A172 (cell line): ENCODE results near the gene SAGE1. TPM values are rescaled to one million over a fixed set of nuclear protein-coding genes. Genes with fewer than 3 reads are reported as not detected.
"Not testable (repeated sequence)": the region's sequence is repeated elsewhere in the genome, so short reads cannot be mapped to it uniquely, and the experiment has no call there.

Experiments used
- DNase-seq: peaks from one replicate; pipeline ENCODE4 v3.0.0-alpha.2; 2015; ENCODE audit warnings: low spot score
- total RNA-seq: library from RNA; depleted of rRNA; stranded (reverse); fragments of >200 nt; shearing (Covaris generic); gene quantifications from 2 replicates; pipeline ENCODE4 v1.2.3, GENCODE V29; 2014; rRNA removed

The SAGE1 gene, protein sequence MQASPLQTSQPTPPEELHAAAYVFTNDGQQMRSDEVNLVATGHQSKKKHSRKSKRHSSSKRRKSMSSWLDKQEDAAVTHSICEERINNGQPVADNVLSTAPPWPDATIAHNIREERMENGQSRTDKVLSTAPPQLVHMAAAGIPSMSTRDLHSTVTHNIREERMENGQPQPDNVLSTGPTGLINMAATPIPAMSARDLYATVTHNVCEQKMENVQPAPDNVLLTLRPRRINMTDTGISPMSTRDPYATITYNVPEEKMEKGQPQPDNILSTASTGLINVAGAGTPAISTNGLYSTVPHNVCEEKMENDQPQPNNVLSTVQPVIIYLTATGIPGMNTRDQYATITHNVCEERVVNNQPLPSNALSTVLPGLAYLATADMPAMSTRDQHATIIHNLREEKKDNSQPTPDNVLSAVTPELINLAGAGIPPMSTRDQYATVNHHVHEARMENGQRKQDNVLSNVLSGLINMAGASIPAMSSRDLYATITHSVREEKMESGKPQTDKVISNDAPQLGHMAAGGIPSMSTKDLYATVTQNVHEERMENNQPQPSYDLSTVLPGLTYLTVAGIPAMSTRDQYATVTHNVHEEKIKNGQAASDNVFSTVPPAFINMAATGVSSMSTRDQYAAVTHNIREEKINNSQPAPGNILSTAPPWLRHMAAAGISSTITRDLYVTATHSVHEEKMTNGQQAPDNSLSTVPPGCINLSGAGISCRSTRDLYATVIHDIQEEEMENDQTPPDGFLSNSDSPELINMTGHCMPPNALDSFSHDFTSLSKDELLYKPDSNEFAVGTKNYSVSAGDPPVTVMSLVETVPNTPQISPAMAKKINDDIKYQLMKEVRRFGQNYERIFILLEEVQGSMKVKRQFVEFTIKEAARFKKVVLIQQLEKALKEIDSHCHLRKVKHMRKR
- total RNA-seq, result not detected in 2 replicates

DNA sequence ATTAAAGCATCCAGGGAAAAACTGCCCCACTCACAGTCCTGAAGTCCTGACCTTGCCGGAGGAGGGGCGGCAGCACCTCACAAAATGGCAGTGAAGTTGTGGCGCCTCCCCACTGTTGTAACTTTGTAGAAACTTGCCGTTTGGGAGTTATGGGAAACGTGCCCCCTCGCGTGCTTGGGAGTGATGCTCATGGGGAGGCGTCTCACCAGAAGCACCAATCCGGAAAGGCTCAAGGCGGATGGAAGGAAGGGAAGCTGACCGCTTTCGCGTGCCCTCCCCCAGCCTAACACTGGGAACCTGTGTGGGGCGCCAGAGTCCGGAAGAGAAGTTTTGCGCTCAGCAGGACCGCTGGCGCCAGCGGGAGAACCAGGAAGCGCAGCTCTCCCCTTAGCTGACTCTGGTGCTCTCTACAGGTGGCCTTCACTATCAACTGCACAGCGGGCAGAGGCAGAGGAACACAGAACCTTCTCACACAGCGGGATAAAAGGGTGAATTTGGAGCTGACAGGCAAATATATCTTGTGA, at the start of gene SAGE1, which contains the start of gene CT45A10:
SAGE1 (plus strand) TSS at position 423 of the 524 bp plus-strand sequence. CDS start 2,527 bp downstream, outside the sequence.
CT45A10 (minus strand) TSS at position 151 of the 524 bp plus-strand sequence. CDS start 8,100 bp downstream, outside the sequence.
- DNase-seq, result no peak

DNA sequence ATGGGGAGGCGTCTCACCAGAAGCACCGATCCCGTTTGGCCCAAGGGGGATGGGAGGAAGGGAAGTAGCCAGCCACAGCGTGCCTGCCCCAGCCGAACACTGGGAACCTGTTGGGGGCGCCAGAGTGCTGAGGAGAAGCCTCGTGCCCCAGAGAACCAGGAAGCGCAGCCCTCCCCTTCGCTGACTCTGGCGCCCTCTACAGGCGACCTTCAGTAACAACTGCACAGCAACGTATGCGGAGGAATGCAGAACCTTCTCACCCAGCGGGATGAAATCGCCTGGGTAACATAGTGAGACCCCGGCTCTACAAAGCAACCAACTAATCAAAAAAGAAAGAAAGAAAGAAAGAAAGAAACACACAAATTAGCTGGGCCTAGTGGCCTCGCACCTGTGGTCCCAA, 39.1 kb upstream of the SAGE1 start, which contains the start of gene CT45A8:
CT45A8 (minus strand) TSS at position 101 of the 400 bp plus-strand sequence. CDS start 3,755 bp downstream, outside the sequence.
- not testable (repeated sequence) for DNase-seq

DNA sequence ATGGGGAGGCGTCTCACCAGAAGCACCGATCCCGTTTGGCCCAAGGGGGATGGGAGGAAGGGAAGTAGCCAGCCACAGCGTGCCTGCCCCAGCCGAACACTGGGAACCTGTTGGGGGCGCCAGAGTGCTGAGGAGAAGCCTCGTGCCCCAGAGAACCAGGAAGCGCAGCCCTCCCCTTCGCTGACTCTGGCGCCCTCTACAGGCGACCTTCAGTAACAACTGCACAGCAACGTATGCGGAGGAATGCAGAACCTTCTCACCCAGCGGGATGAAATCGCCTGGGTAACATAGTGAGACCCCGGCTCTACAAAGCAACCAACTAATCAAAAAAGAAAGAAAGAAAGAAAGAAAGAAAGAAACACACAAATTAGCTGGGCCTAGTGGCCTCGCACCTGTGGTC, 21.8 kb upstream of the SAGE1 start, which contains the start of gene CT45A9:
CT45A9 (minus strand) TSS at position 101 of the 400 bp plus-strand sequence. CDS start 3,751 bp downstream, outside the sequence.
- not testable (repeated sequence) for DNase-seq

DNA sequence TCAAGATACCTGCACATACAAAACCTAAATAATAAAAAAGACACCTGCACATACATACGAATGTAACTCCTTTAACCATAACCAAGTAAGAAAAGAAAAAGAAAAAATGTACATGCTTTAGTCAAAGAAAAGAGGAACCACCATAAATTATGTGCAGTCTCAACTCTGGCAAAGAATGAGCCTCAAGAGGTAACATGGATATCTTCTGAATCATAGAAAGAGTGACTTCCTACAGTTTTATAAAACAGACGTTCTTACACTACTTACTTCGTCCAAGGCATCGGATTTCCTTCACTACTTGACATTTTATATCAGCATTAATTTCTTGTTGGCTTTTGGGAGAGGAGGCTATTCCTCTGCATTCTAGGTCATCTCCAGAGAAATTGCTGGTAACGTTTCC, 10.8 kb upstream of the SAGE1 start:
- DNase-seq, result not testable (repeated sequence)

DNA sequence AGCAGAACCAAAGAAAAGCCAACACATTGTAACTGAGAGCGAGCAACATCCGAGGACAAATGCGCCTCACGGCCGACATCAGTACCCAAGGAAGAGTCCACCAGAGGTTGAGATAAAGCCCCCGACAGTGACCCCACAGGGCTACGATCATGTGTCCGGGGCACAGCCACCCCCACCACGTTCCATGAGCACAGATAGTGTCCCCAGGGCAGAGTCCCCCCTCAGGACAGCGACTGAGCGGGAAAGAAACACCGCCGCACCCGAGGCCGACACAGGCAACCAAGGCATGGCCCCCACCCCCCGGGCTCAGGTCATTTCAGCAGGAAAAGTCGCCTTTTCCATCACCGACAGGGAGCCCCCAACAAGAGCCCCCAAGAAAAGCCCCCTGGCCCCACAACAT, 5.3 kb upstream of the SAGE1 start:
- DNase-seq, result not testable (repeated sequence)

DNA sequence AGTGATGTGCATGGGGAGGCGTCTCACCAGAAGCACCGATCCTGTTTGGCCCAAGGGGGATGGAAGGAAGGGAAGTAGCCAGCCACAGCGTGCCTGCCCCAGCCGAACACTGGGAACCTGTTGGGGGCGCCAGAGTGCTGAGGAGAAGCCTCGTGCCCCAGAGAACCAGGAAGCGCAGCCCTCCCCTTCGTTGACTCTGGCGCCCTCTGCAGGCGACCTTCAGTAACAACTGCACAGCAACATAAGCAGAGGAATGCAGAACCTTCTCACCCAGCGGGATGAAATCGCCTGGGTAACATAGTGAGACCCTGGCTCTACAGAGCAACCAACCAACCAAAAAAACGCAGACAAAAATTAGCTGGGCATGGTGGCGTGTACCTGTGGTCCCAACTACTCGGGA, 4.5 kb upstream of the SAGE1 start:
- peak; percentile 2 for DNase-seq

DNA sequence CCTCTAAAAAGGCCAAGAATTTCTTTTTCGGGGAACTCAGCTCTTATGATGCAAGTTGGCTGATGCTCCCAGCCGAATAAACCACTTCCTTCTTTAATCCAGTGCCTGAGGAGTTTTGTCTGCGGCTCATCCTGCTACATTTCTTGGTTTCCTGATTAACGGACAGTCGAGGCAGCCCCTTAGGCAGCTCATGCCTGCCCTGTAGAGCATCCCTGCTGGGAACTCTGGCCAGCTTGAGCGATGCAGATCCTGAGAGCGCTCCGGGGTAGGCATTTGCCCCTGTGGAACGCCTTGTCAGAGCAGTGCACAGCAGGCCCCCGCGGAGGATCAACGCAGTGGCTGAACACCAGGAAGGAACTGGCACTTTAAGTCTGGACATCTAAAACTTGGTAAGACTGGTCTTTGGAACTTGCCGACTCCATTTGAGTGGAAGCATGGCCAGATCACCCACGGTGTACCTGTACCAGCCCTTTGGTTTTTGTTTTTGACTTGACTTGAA, 3.4 kb upstream of the SAGE1 start:
- DNase-seq, result no peak

DNA sequence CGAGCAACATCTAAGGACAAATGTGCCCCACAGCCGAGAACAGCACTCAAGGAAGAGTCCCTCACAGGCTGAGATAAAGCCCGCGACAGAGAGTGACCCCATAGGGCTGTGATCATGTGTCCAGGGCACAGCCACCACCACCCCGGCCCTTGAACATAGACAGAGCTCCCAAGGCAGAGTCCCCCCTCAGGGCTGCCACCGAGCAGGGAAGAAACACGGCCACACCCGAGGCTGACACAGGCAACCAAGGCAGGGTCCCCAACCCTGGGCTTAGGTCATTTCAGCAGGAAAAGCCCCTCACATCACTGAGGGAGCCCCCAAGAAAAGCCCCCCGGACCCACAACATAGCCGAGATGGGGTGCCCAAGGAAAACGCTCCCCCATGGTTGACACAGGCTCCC, 735 bp upstream of the SAGE1 start:
- DNase-seq, result no peak

DNA sequence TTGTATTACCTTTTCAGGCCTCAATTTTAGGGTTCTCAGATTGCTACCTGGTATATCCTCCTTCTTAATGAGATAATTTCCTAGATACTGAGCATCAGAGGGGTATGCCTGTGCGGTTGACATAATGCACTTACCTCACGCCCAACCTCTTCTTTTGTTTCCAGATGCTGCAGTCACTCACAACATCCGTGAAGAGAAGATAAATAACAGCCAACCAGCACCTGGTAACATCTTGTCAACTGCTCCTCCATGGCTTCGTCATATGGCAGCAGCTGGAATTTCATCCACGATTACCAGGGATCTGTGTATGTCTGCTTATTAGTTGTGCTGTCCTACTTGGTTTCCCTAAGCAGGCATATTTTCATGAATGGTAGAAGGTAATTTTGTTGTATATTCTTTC, 16.7 kb downstream of the SAGE1 start:
- DNase-seq, result no peak

DNA sequence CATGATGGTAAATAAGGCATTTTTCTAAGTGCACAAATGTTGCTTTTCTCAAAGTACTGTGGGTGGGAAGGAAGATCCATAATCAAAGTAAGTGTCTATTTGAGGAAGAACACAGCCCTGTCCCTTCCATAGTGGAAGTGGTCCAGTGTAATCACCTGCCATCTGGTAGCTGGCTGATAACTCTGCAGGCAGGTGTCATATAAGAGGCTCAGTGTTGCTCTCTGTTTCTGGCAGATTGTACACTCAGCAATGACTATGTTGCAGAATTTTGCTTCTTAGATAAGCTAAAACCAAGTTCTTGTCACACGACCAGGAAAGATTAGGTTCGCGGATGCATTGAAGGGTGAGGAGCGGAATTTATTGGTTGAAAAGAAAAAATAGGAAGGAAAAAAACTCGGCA, 20.9 kb downstream of the SAGE1 start:
- no peak for DNase-seq

DNA sequence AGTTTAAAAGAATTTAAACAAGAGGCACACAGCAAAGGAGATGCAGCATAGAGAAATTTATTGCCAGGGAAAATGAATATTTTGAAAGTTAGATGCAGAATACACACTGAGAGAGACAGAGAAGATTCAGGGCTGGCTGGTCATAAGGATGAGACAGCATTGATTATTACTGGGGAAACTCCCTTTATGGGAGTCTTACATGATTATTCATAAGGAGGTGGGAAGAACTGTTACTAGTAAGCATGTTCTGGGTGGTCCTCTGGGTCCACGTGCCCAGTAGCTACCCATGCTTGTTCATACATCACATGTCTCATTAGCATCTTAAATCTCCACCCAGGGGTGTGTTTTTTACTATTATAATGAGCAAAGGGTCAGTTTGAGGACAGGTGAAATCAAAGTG, 27.0 kb downstream of the SAGE1 start:
- DNase-seq, result not testable (repeated sequence)

DNA sequence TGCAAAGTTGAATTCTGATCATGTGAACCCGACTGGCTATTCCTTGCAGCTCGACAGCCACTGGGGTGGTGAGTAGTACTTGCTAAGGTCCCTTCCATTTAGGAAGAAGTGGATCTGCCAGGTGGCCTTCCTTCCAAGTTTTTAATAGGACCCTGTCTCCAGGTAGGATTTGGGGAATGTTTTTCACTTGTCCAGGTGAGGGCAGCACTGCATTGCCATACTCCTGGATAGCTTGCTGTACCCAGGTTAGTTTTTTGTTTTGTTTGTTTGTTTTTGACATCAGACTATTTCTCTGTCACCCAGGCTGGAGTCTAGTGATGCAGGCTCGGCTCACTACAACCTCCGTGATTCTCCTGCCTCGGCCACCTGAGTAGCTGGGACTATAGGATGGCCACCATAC, 29.8 kb downstream of the SAGE1 start:
- DNase-seq, result no peak

DNA sequence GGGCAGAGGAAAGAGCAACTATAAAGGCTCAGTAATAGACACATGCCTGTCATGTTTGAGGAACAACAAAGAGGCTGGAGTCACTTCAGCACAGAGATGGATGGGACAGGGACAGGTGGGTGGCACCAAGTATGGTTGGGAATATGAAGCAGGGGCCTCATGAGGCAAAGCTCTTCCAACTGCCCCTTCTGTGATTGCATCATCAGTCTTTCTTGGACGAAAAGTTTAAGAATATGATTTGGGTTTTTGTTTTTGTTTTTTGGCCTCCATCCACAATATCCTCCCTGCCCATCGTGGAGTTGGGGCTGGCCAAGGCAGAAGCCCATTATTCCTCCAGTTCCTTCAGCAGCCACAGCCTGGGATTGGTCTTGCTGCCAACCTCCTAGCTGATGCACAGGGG, 34.4 kb downstream of the SAGE1 start:
- DNase-seq, result no peak

DNA sequence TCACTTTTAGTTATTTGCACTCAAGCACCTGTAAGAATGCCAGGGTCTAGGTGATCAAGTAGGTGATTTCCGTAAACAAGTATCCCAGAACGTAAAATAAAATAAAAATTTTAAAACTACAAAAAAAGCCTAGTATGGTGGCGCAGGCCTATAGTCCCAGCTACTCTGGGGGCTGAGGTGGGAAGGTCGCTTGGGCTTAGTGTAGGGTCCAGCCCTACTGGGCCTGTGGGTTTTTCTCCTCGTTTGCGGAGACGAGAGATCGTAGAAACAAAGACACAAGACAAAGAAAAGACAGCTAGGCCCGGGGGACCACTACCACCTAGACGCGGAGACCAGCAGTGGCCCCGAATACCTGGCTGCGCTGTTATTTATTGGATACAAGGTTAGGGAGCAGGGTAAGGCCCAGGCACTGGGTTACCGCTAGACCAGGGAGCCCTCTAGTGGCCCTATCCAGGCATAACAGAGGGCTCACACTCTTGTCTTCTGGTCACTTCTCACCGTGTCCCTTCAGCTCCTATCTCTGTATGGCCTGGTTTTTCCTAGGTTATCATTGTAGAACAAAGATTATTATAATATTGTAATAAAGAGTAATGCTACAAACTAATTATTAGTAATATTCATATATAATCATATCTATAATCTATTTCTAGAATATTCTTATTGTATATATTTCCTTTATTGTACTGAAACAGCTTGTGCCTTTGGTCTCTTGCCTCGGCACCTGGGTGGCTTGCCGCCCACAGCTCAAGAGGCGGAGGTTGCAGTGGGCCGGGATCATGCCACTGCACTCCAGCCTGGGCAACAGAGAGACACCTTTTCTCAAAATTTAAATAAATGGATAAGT, 38.4 kb downstream of the SAGE1 start:
- DNase-seq, result peak; percentile 11

DNA sequence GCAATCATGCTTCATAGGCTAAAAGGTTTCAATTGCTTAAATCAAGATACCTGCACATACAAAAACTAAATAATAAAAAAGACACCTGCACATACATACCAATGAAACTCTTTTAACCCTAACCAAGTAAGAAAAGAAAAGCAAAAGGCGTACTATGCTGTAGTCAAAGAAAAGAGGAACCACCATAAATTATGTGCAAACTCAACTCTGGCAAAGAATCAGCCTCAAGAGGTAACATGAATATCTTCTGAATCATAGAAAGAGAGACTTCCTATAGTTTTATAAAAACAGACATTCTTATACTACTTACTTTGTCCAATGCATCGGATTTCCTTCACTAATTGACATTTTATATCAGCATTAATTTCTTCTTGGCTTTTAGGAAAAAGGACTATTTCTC, 51.0 kb downstream of the SAGE1 start:
- no peak for DNase-seq

DNA sequence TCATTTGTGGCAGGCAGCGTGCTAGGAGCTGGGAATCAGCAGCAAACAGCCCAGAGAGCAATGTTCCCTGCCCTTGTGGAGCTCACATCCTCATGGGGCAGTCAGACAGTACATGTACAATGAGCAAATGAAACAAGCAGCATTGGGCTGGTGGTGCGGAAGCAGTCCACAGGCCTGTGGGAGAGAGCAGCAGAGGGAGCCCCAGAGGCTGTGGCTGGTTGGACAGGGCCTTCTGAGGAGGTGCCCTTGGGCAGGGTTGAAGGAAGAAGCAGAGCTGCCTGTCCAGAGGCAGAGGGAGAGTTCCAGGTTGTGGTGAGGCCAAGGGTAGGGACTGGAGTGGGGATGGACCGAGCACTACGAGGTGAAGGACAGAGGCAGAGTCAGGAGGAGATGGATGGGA, 57.8 kb downstream of the SAGE1 start:
- DNase-seq, result no peak

Other genes with a start within 250 kb of the SAGE1 start
- not detected in 2 replicates for gene CT45A1, start 180.1 kb upstream of the SAGE1 start, total RNA-seq
- not detected in 2 replicates for gene CT45A3, start 125.5 kb upstream of the SAGE1 start, total RNA-seq
- gene CT45A5, start 108.2 kb upstream of the SAGE1 start, total RNA-seq, result not detected in 2 replicates
- not detected in 2 replicates for gene CT45A6, start 90.9 kb upstream of the SAGE1 start, total RNA-seq
- not detected in 2 replicates for gene CT45A2, start 73.7 kb upstream of the SAGE1 start, total RNA-seq
- gene CT45A7, start 56.4 kb upstream of the SAGE1 start, total RNA-seq, result not detected in 2 replicates
- not detected in 2 replicates for gene CT45A8, start 39.2 kb upstream of the SAGE1 start, total RNA-seq
- not detected in 2 replicates for gene CT45A9, start 21.9 kb upstream of the SAGE1 start, total RNA-seq
- not detected in 2 replicates for gene CT45A10, start 272 bp upstream of the SAGE1 start, total RNA-seq
- 9.5 and 11.3 TPM in 2 replicates for gene MMGT1, start 80.3 kb downstream of the SAGE1 start, total RNA-seq
- gene SLC9A6, start 91.7 kb downstream of the SAGE1 start, total RNA-seq, result 6.8 and 12.2 TPM in 2 replicates